ENCODE data around the gene GTPBP8. TPM values are rescaled to one million over a fixed set of nuclear protein-coding genes. Genes with fewer than 3 reads are reported as not detected.

Gene GTPBP8
- total and polyA plus RNA-seq, 2 donors (not counting 1 experiment from before 2014, with no cell fraction given): 25.2 to 31.4 TPM

- TF ChIP-seq EZH2 (IDR thresholded peaks at IDR 0.05; ENCODE audit: low read length, missing control alignments) (no peak), CTCF (conservative IDR thresholded peaks at IDR 0.05 in 1 of 2, IDR thresholded peaks at IDR 0.05 in 1 of 2; ENCODE audit: low read depth in 1 of 2, low read length in 2 of 2) (no peak)
- Histone ChIP-seq H3K36me3 (ENCODE audit: control insufficient read depth, insufficient read depth, low read length) (peaks cover 2% of the 10 kb centered on the region), H2AFZ (ENCODE audit: low read length) (no peak overlapping the region)
Observed at GRCh38 chr3:113013593-113013992, 22.8 kb downstream of the GTPBP8 start.

GRCh38 chr3:113018536-113019181 is 27.9 kb downstream of the GTPBP8 start:
- DNase-seq (ENCODE audit: low read depth in 2 of 2): peak; percentile 23 to 27
- H3K4me3 ChIP-seq (replicated peaks in 1 of 4; ENCODE audit: control extremely low read depth in 1 of 4, insufficient read depth in 1 of 4, low read depth in 3 of 4, low read length in 4 of 4): peak overlapping the region; percentile 87 to 96 (median 92)
- peaks cover 2% of the 10 kb centered on the region for H3K36me3 ChIP-seq (ENCODE audit: control insufficient read depth, insufficient read depth, low read length)
- peaks cover 37% of the 10 kb centered on the region for H3K79me2 ChIP-seq (ENCODE audit: control insufficient read depth, insufficient read depth, low read length)
- H3K27me3 ChIP-seq (ENCODE audit: control insufficient read depth, insufficient read depth, low read length): no peaks in the 10 kb centered on the region
- peak overlapping the region; percentile 94 for H3K4me2 ChIP-seq (ENCODE audit: extremely low read depth, insufficient read depth, low read length)
- H2AFZ ChIP-seq (ENCODE audit: low read length): peak overlapping the region; percentile 83
- peak overlapping the region; percentile 95 for H3K27ac ChIP-seq (ENCODE audit: insufficient read depth, low read length)
- no peaks in the 10 kb centered on the region for H4K20me1 ChIP-seq (ENCODE audit: control insufficient read depth, extremely low read depth, insufficient read depth, low read length)
- peaks cover 4% of the 10 kb centered on the region for H3K4me1 ChIP-seq (ENCODE audit: control insufficient read depth, extremely low read depth, insufficient read depth, low read length)
- TF ChIP-seq EZH2 (IDR thresholded peaks at IDR 0.05; ENCODE audit: low read length, missing control alignments) (no peak), CTCF (conservative IDR thresholded peaks at IDR 0.05 in 1 of 2, IDR thresholded peaks at IDR 0.05 in 1 of 2; ENCODE audit: low read depth in 1 of 2, low read length in 2 of 2) (no peak)
- H3K9me3 ChIP-seq (ENCODE audit: control insufficient read depth, insufficient read depth, low read depth, low read length): no peaks in the 10 kb centered on the region
- H3K9ac ChIP-seq (ENCODE audit: insufficient read depth, low read length): peak overlapping the region; percentile 75

More at GRCh38 chr3:113013593-113013992, 22.8 kb downstream of the GTPBP8 start:
- DNase-seq (ENCODE audit: low read depth in 2 of 2): no peak
- no peak overlapping the region for H3K27ac ChIP-seq (ENCODE audit: insufficient read depth, low read length)
- no peak overlapping the region for H3K9ac ChIP-seq (ENCODE audit: insufficient read depth, low read length)
- H3K4me2 ChIP-seq (ENCODE audit: extremely low read depth, insufficient read depth, low read length): no peak overlapping the region
- peaks cover 36% of the 10 kb centered on the region for H3K79me2 ChIP-seq (ENCODE audit: control insufficient read depth, insufficient read depth, low read length)
- no peaks in the 10 kb centered on the region for H3K9me3 ChIP-seq (ENCODE audit: control insufficient read depth, insufficient read depth, low read depth, low read length)
- no peak overlapping the region for H3K4me3 ChIP-seq (replicated peaks in 1 of 4; ENCODE audit: control extremely low read depth in 1 of 4, insufficient read depth in 1 of 4, low read depth in 3 of 4, low read length in 4 of 4)
- H4K20me1 ChIP-seq (ENCODE audit: control insufficient read depth, extremely low read depth, insufficient read depth, low read length): no peaks in the 10 kb centered on the region
- no peaks in the 10 kb centered on the region for H3K27me3 ChIP-seq (ENCODE audit: control insufficient read depth, insufficient read depth, low read length)
- no peaks in the 10 kb centered on the region for H3K4me1 ChIP-seq (ENCODE audit: control insufficient read depth, extremely low read depth, insufficient read depth, low read length)

- DNase-seq (ENCODE audit: low read depth in 2 of 2): peak; percentile 92 to 94
- Histone ChIP-seq H3K4me3 (replicated peaks in 1 of 4; ENCODE audit: control extremely low read depth in 1 of 4, insufficient read depth in 1 of 4, low read depth in 3 of 4, low read length in 4 of 4) (peak overlapping the region; percentile 87 to 96 (median 92)), H3K79me2 (ENCODE audit: control insufficient read depth, insufficient read depth, low read length) (peaks cover 37% of the 10 kb centered on the region), H3K4me1 (ENCODE audit: control insufficient read depth, extremely low read depth, insufficient read depth, low read length) (peaks cover 4% of the 10 kb centered on the region), H3K9me3 (ENCODE audit: control insufficient read depth, insufficient read depth, low read depth, low read length) (no peaks in the 10 kb centered on the region), H4K20me1 (ENCODE audit: control insufficient read depth, extremely low read depth, insufficient read depth, low read length) (no peaks in the 10 kb centered on the region), H2AFZ (ENCODE audit: low read length) (peak overlapping the region; percentile 83), H3K4me2 (ENCODE audit: extremely low read depth, insufficient read depth, low read length) (peak overlapping the region; percentile 94), H3K27ac (ENCODE audit: insufficient read depth, low read length) (peak overlapping the region; percentile 95), H3K36me3 (ENCODE audit: control insufficient read depth, insufficient read depth, low read length) (peaks cover 2% of the 10 kb centered on the region), H3K27me3 (ENCODE audit: control insufficient read depth, insufficient read depth, low read length) (no peaks in the 10 kb centered on the region), H3K9ac (ENCODE audit: insufficient read depth, low read length) (peak overlapping the region; percentile 75)
- TF ChIP-seq EZH2 (IDR thresholded peaks at IDR 0.05; ENCODE audit: low read length, missing control alignments) (no peak), CTCF (conservative IDR thresholded peaks at IDR 0.05 in 1 of 2, IDR thresholded peaks at IDR 0.05 in 1 of 2; ENCODE audit: low read depth in 1 of 2, low read length in 2 of 2) (no peak)
Observed at GRCh38 chr3:113019182-113020137, 28.7 kb downstream of the GTPBP8 start.

Data from fibroblast of lung (primary cell).